AG08395 (cell line): Measurements from ENCODE around the gene CORO1C.

Experiments used
- DNase-seq: peaks from one replicate; pipeline ENCODE4 v3.0.0; 2012; ENCODE audit warnings: mixed read lengths, low spot score

Gene CORO1C

DNA sequence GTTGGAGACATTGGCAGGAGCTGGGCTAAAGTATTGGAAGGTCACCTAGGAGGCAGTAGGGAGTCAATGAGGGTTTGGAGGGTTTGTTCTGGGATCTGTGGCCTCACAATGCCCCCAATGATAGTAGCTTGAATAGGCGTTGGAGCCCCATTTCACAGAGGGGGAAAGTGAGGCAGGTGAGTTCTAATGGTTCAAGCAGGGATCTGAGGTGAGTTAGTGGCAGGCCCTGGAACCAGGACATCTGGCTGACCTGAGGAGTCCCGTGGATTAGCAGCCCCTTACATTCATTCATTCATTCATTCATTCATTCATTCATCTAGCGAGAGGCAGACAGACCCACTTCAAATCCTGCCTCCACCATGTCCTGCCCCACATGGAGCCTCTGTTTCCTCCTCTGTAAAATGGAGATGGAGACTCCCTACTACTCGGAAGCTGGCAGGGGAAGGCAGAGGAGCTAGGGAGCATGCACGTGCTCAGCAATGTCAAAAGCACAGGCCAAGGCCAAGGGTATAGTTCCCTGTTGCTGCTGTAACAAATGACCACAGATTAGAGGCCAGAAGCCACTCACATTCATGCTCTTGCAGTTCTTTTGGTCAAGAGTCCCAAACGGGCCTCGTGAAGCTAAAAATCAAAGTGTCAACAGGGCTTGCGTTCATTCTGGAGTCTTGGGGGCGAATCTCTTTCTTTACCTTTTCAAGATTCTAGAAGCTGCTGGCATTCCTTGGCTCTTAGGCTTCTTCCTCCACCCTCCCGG is 131.2 kb downstream of the CORO1C start:
- DNase-seq = no peak

DNA sequence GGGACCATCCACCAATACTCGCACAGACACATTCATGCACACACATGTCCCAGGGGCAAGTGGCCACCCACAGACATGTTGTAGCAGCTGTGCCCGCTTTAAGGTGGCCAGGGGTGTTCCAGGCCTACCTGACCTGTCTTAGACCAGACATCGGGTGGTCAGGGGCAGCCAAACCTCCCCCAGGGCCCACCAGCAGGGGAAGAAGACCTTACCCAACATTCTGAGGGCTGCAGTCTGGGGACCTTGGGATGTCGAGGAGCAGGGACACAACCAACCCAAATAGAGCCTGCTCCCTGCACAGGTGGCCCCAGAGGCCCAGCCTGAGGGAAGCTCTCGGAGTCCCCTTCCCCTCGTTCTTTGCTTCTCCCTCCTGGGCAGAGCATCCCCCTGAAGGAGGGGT is 131.8 kb downstream of the CORO1C start:
- DNase-seq = no peak

DNA sequence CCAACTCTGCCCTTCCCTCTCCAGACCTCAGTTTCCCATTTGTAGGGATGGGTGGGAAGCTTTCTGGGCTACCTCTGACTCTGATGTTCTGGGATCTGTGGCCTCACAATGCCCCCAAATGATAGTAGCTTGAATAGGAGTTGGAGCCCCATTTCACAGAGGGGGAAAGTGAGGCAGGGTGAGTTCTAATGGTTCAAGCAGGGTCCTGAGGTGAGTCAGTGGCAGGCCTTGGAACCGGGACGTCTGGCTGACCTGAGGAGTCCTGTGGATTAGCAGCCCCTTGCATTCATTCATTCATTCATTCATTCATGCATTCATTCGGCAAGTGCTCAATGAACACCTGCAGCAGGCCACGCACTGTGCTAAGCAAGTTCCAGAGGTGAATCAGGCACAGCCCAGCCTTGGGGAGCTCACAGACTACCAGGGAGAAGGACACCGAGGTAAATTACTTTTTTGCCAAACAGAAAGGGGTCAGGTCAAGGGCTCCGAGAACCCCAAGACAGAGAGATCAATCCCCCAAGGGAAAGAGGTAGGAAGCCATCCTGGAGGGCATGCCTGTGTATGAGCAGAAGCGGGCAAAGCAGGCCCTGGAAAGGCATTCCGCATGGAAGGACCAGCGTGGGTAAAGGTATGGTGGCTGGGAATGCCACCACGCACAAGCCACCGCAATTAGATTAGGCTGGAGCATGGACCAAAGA is 132.6 kb downstream of the CORO1C start:
- DNase-seq = no peak

DNA sequence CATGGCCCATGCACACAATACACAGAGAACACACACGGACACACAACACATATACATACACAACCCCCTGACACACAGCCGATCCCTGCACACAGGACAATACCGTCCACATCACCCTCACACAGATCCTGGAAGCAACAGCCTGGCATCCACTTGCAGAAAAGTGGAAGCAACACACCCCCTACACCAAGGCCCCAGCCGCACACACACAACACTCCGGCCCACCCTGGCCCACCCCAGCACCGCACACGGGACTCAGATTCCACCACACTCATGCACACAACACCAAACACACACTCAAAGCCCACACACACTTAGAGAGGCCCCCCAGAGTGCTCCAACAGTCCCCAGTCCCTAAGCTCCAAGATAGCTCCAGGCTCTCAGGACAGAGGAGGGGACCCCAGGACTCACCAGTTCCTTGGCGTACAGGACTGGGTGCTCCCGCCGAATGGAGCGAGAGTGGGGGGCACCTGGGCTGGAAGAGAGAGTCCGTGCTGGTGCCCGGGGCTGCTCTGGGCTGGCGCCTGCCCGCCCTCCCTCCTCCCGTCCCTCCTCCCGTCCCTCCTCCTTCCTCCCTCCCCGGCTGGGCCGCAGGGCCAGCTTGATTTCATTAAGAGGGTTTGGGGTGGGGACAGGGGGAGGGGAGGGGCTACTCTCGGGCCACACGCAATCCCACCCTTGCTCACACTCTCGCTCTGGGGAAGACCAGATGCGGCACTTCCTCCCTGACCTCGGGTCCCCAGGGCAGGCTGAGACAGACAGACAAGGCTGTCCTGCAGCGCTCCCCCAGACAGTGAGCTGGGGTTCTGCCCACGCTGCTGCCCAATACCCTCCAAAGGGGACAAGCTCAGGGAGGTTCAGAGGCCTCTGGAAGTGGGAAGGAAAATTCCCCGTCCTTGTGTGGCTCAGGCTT is 133.5 kb downstream of the CORO1C start, which contains the start of gene TMEM119:
Gene TMEM119 (minus strand): TSS at position 526 of the 913 bp plus-strand sequence. CDS start 5,701 bp downstream, outside the sequence.
- DNase-seq = peak; percentile 84

DNA sequence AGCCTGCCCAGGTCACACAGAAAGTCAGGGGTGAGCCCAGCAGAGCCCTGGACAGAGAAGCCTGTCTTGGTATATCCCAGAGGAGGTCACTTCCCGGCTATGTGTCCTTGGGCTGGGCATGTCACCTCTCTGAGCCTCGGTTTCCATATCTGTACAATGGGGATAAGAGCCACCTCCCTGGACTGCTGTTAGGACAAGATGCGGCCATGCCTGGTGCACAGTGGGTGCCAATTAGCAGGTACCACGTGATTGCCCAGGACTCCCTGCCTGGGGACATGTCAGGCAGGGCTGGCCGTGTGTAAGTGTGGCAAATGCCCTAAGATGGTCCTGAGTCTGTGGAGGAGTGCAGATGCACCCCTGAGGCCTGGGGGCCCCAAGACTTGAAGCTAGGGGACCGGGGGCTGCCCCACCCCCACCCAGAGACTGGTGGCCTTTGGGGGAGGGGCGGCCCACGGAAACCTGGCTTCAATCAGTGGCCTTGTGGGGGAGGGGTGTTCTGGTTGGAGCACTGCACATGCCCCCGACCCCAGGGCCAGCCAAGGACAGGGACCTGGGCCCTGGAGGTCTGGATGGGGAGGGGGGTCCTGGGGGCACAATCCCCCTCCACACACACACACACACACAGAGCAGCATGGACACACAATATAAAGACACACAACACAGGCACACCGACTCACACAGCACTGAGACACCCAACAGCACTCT is 134.3 kb downstream of the CORO1C start:
- no peak for DNase-seq

DNA sequence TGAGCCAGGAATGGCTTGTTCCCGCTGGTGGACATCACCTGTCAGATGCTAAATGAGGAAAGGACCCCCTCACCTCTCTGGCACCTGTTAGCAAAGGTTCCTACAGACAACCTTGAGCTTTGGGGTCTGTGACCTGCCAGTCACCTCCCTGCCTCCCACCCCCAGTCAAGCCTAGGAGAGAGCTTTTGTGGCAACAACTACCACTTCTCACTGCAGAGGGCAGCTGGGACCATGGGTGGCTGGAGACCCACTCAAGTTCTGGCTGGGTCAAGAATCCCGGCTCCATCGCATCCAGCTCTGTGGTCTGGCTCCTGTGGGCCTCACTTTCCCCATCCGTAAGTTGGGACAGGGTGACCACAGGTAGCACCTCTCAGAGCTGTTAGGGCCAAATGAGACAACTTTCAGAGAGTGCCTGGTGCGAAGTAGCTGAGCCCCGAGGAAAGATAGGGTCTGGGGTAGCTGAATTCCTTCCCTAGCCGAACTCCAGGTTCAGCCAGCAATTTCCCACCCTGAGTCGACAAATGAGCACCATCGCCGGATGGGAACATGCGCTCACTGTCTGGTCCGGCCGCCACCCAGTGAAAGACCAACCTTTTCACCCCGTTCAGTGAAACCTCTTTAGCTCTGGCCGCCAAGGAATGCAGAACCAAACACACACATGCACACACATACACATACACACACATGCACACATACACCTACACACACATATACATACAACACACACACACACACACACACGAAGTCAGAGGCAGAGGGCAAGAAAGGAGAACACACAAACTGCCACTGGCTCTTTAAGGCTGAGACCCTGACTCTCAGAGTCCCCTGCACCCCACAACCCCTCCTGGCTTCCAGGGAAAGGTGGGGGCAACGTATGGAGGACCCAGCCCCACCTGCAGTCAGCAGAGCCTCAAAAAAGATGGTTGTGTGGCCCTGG is 135.3 kb downstream of the CORO1C start:
- DNase-seq = no peak
